H1 (cell line): ENCODE data around the gene NDUFAB1. TPM values are rescaled to one million over a fixed set of nuclear protein-coding genes. Genes with fewer than 3 reads are reported as not detected.

ENCODE experiments used
- CTCF ChIA-PET: fragments of 300-600 bp; sonication (Branson Sonifier 250); formaldehyde crosslinking; loops from one replicate; lab custom pipeline; 2021; ENCODE audit not compliant: partially characterized antibody; lab: Charles Lee
- POLR2A ChIA-PET: fragments of 300-600 bp; sonication (Branson Sonifier 250); formaldehyde crosslinking; loops from one replicate; lab custom pipeline; 2021; ENCODE audit warnings: inconsistent platforms; ENCODE audit not compliant: partially characterized antibody; lab: Charles Lee
- DNase-seq, 2 experiments: peaks; one replicate each; pipeline versions ENCODE4 v3.0.0 to v3.0.0-alpha.2; 2010 to 2022; ENCODE audit warnings: low spot score in 2 of 2, low read depth in 1 of 2, mixed read lengths in 1 of 2
- FAIRE-seq: peaks from 2 replicates; lab custom pipeline; 2011; peaks lifted over from hg19 to GRCh38; lab: Jason Lieb, UNC
- H2AFZ ChIP-seq: 2 replicates; pipeline ENCODE4 v1.8.1; 2012; ENCODE audit warnings: low read length, inconsistent platforms
- H2AK5ac ChIP-seq: 2 replicates; pipeline ENCODE4 v1.6.1; 2013; ENCODE audit warnings: low read depth, low read length
- H2BK120ac ChIP-seq: replicated peaks from 2 replicates; pipeline ENCODE3; 2013; ENCODE audit warnings: low read depth, low read length, inconsistent platforms
- H2BK12ac ChIP-seq: 2 replicates; pipeline ENCODE4 v1.6.1; 2013; ENCODE audit warnings: low read depth, low read length
- H2BK15ac ChIP-seq: 2 replicates; pipeline ENCODE4 v1.6.1; 2013; ENCODE audit warnings: low read length
- H2BK20ac ChIP-seq: 2 replicates; pipeline ENCODE4 v1.6.1; 2013; ENCODE audit warnings: low read length
- H2BK5ac ChIP-seq: 2 replicates; pipeline ENCODE4 v1.6.1; 2013; ENCODE audit warnings: low read depth, low read length
- H3K14ac ChIP-seq: 2 replicates; pipeline ENCODE4 v1.6.1; 2013; ENCODE audit warnings: inconsistent platforms; ENCODE audit not compliant: insufficient read length
- H3K18ac ChIP-seq: 2 replicates; pipeline ENCODE4 v1.6.1; 2013; ENCODE audit warnings: low read length; ENCODE audit errors: extremely low read depth
- H3K23ac ChIP-seq: 2 replicates; pipeline ENCODE4 v1.6.1; 2013; ENCODE audit warnings: inconsistent platforms; ENCODE audit not compliant: insufficient read length
- H3K23me2 ChIP-seq: 2 replicates; pipeline ENCODE4 v1.6.1; 2013; ENCODE audit warnings: low read depth, low read length
- H3K27ac ChIP-seq: 2 replicates; pipeline ENCODE4 v1.6.1; 2011; ENCODE audit warnings: low read depth, low read length, inconsistent platforms
- H3K27me3 ChIP-seq, 4 experiments: replicated peaks in 1 of 4; 1 replicate in 1 of 4; 2 replicates in 3 of 4; pipeline versions ENCODE4 v1.6.1 to v1.8.1; 2011 to 2013; ENCODE audit warnings: low read length in 3 of 4, mild to moderate bottlenecking in 3 of 4, inconsistent platforms in 2 of 4, mixed read lengths in 2 of 4, moderate library complexity in 1 of 4; ENCODE audit not compliant: control insufficient read depth in 3 of 4, insufficient read depth in 3 of 4; ENCODE audit errors: extremely low read depth in 1 of 4
- H3K36me3 ChIP-seq, 4 experiments: 2 replicates each; pipeline versions ENCODE4 v1.6.1 to v1.8.1; 2011 to 2013; ENCODE audit warnings: mild to moderate bottlenecking in 4 of 4, low read length in 3 of 4, moderate library complexity in 2 of 4, control low read depth in 1 of 4, inconsistent platforms in 1 of 4; ENCODE audit not compliant: insufficient read depth in 4 of 4, control insufficient read depth in 2 of 4
- H3K4ac ChIP-seq: replicated peaks from 2 replicates; pipeline ENCODE3; 2013; ENCODE audit warnings: low read length, low read depth, mixed read lengths, inconsistent platforms; ENCODE audit not compliant: insufficient read length
- H3K4me1 ChIP-seq, 4 experiments: replicated peaks in 1 of 4; 1 replicate in 1 of 4; 2 replicates in 3 of 4; pipeline versions ENCODE4 v1.6.1 to v1.8.1; 2011 to 2013; ENCODE audit warnings: low read length in 3 of 4, inconsistent platforms in 2 of 4, mixed read lengths in 1 of 4; ENCODE audit not compliant: insufficient read depth in 4 of 4, control insufficient read depth in 3 of 4
- H3K4me2 ChIP-seq, 2 experiments: 2 replicates each; pipeline versions ENCODE4 v1.6.1 to v1.8.1; 2011 to 2013; ENCODE audit warnings: low read depth in 2 of 2, low read length in 2 of 2, control low read depth in 1 of 2, inconsistent platforms in 1 of 2, mild to moderate bottlenecking in 1 of 2; ENCODE audit not compliant: insufficient read depth in 1 of 2
- H3K4me3 ChIP-seq, 4 experiments: fragments of 200-600, 300-600 bp in 1 of 4; sonication (generic), shearing (Covaris generic), sonication (Bioruptor Twin) in 1 of 4; 2 replicates each; pipeline versions ENCODE4 v1.5.1 to v1.8.1; 2011 to 2016; ENCODE audit warnings: low read length in 4 of 4, low read depth in 3 of 4, control low read depth in 2 of 4, inconsistent platforms in 2 of 4, mild to moderate bottlenecking in 2 of 4, mixed read lengths in 1 of 4, moderate library complexity in 1 of 4; ENCODE audit not compliant: insufficient read depth in 2 of 4; ENCODE audit errors: extremely low read depth in 1 of 4
- H3K56ac ChIP-seq: replicated peaks from 2 replicates; pipeline ENCODE3; 2013; ENCODE audit warnings: low read depth, mild to moderate bottlenecking, mixed read lengths, low read length, inconsistent platforms; ENCODE audit not compliant: insufficient read length
- H3K79me1 ChIP-seq: 2 replicates; pipeline ENCODE4 v1.6.1; 2013; ENCODE audit warnings: low read depth, low read length, control low read depth
- H3K79me2 ChIP-seq, 2 experiments: 2 replicates each; pipeline versions ENCODE4 v1.6.1 to v1.8.1; 2012 to 2013; ENCODE audit warnings: low read length in 2 of 2, mild to moderate bottlenecking in 2 of 2, inconsistent platforms in 1 of 2; ENCODE audit not compliant: insufficient read depth in 2 of 2, control insufficient read depth in 1 of 2
- H3K9ac ChIP-seq, 4 experiments: replicated peaks in 1 of 4; 1 replicate in 1 of 4; 2 replicates in 3 of 4; pipeline versions ENCODE4 v1.6.1 to v1.8.1; 2011 to 2013; ENCODE audit warnings: low read depth in 3 of 4, low read length in 3 of 4, control low read depth in 2 of 4, mild to moderate bottlenecking in 2 of 4, moderate library complexity in 2 of 4, inconsistent platforms in 1 of 4; ENCODE audit errors: extremely low read depth in 1 of 4
- H3K9me3 ChIP-seq, 2 experiments: 2 replicates each; pipeline versions ENCODE4 v1.6.1 to v1.8.1; 2012 to 2013; ENCODE audit warnings: mild to moderate bottlenecking in 2 of 2, moderate library complexity in 2 of 2, control low read depth in 1 of 2, inconsistent platforms in 1 of 2, low read depth in 1 of 2, low read length in 1 of 2, mixed read lengths in 1 of 2; ENCODE audit not compliant: insufficient read depth in 2 of 2
- H4K20me1 ChIP-seq, 2 experiments: replicated peaks in 1 of 2; 2 replicates each; pipeline versions ENCODE3 to v1.8.1; 2011 to 2013; ENCODE audit warnings: inconsistent platforms in 2 of 2, low read length in 2 of 2, mild to moderate bottlenecking in 1 of 2; ENCODE audit not compliant: insufficient read depth in 2 of 2, control insufficient read depth in 1 of 2
- H4K5ac ChIP-seq: 2 replicates; pipeline ENCODE4 v1.6.1; 2013; ENCODE audit warnings: low read length, low read depth, mixed read lengths, inconsistent platforms; ENCODE audit not compliant: insufficient read length
- H4K8ac ChIP-seq: 2 replicates; pipeline ENCODE4 v1.8.0; 2013; ENCODE audit warnings: mild to moderate bottlenecking, moderate library complexity, low read length, inconsistent platforms; ENCODE audit not compliant: insufficient read depth; ENCODE audit errors: extremely low read depth
- H4K91ac ChIP-seq: replicated peaks from 2 replicates; pipeline ENCODE3; 2013; ENCODE audit warnings: low read length, mixed read lengths, inconsistent platforms; ENCODE audit not compliant: insufficient read length
- ATF3 ChIP-seq: IDR thresholded peaks from 2 replicates; pipeline ENCODE4 v1.6.1; 2011; ENCODE audit warnings: low read depth, mild to moderate bottlenecking, low read length; ENCODE audit not compliant: insufficient read depth
- EGR1 ChIP-seq: IDR thresholded peaks from 2 replicates; pipeline ENCODE4 v1.6.1; 2011; ENCODE audit warnings: low read depth, low read length, borderline replicate concordance
- JUND ChIP-seq: IDR thresholded peaks from 2 replicates; pipeline ENCODE4 v1.6.1; 2011; ENCODE audit warnings: mild to moderate bottlenecking, improper control_type of control experiment, low read length
- KDM4A ChIP-seq: IDR thresholded peaks from one replicate; pipeline ENCODE4 v1.7.1; 2012; ENCODE audit warnings: low read depth, mild to moderate bottlenecking, moderate library complexity, low read length, inconsistent platforms; ENCODE audit not compliant: severe bottlenecking
- KDM5A ChIP-seq: fragments of 200-600 bp; IDR thresholded peaks from 2 replicates; pipeline ENCODE4 v1.7.1; 2012; ENCODE audit warnings: mild to moderate bottlenecking, low read length, inconsistent platforms, mixed read lengths
- POLR2A ChIP-seq, 2 experiments: IDR thresholded peaks; 1 replicate in 1 of 2; 2 replicates in 1 of 2; pipeline ENCODE4 v1.6.1; 2011; ENCODE audit warnings: low read depth in 2 of 2, low read length in 2 of 2, mild to moderate bottlenecking in 2 of 2; ENCODE audit errors: control extremely low read depth in 1 of 2
- RXRA ChIP-seq: IDR thresholded peaks from 2 replicates; pipeline ENCODE4 v1.6.1; 2011; ENCODE audit warnings: low read depth, mild to moderate bottlenecking, low read length, moderate library complexity; ENCODE audit not compliant: insufficient read depth
- SRF ChIP-seq: IDR thresholded peaks from 2 replicates; pipeline ENCODE4 v1.6.1; 2011; ENCODE audit warnings: mild to moderate bottlenecking, low read depth, low read length, moderate library complexity
- WGBS, 2 experiments: shearing (Covaris generic) in 1 of 2; methylation state at CpG; one replicate each; pipeline versions ENCODE4 v1.1.6 to v1.1.7; 2013 to 2015; ENCODE audit warnings: low lambda C conversion rate in 2 of 2, mixed read lengths in 2 of 2, inconsistent platforms in 1 of 2, low coverage in 1 of 2, missing lambda C conversion rate in 1 of 2; ENCODE audit not compliant: insufficient replicate concordance in 2 of 2, insufficient coverage in 1 of 2, insufficient read length in 1 of 2; ENCODE audit errors: extremely low coverage in 1 of 2, missing lambda C conversion rate in 1 of 2; 5-methylcytosine and 5-hydroxymethylcytosine counted together
- polyA plus RNA-seq, 7 experiments: library from polyadenylated mRNA; depleted of rRNA in 3 of 7; stranded (reverse) in 5 of 7; unstranded in 2 of 7; fragments of >200 nt in 5 of 7; fragments of 200-250 nt in 2 of 7; gene quantifications; 1 replicate in 5 of 7; 2 replicates in 1 of 7; 4 replicates in 1 of 7; pipeline versions ENCODE4 v1.2.1 to v1.2.3, GENCODE V29; 2011 to 2013; ENCODE audit warnings: missing spikeins in 2 of 7, mixed read lengths in 2 of 7
- total RNA-seq: library from RNA; stranded (reverse); fragmentation: NEBNext Ultra II Directional; extraction: Animal tissue kit (Norgen Biotek cat#: 25700); gene quantifications from 2 replicates; pipeline ENCODE4 v1.2.1, GENCODE V29; 2021
- TF ChIP-seq, protein P1 (sequence below): IDR thresholded peaks from 2 replicates; pipeline ENCODE4 v1.6.1; 2011; ENCODE audit warnings: low read length, improper control_type of control experiment

Gene NDUFAB1
- total and polyA plus RNA-seq, 2 of the 8 experiments (the other 6 are each of a cell fraction or from before 2014, with no cell fraction given) = 135 to 294 TPM

DNA sequence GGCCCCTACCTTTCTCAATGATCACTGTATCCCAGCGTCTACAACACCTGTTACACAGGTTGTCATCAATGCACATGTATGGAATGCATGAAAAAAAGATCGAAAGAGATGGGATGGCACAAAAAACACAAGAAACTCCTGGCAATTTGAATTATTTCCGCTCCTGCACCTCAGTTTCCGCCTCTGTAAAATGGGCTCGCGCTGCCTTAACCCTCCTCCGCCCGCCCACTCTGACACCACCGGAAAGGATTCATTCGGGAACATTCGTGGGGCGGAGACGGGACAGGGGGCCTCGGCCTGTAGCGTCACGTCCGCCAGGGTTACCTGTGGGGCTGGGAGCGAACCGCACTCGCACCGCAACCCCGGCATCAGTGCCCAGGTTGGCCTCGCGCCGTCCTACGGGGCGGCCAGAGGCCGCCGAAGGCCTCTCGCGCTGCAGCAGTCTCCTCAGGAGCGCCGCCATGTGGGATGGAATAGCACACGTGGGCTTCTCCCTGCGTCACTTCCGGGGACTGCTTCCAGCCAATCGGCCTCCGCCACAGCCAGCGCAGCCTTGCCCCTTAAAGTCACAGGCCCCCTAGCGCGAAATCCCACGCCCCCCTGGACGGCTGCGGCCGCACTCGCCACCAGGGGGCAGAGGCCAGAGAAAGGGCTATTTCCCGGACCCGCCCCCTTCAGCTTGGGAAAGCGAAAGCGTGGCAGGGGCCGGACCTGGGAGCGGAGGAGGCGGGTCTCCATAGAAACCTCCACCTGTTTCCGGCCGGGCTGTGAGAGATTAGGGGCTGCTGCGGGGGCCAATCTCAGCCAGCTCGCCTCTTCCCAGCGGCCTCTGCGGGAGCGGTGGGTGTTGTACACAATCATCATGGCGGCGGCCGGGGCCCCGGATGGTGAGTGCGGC lies 39.0 kb downstream of the NDUFAB1 start, which contains the start of the genes EARS2 and UBFD1:
Gene EARS2, minus strand, starts transcription at position 470 of the 898 bp plus-strand sequence. Its CDS starts 7 bp downstream, at position 463.
Gene UBFD1, plus strand, starts transcription at position 847 of the 898 bp plus-strand sequence. Its CDS starts 16 bp downstream, at position 863.
- no peak within 1 kb of the TSS for H2BK15ac ChIP-seq
- H3K18ac ChIP-seq = peak within 1 kb of the TSS; percentile 66
- H2AK5ac ChIP-seq = no peak within 1 kb of the TSS
- H3K9ac ChIP-seq = peak within 1 kb of the TSS; percentile 74 to 100 (median 93)
- H4K5ac ChIP-seq = peak within 1 kb of the TSS; percentile 30
- H3K4me1 ChIP-seq = no peaks in the 10 kb centered on the region; a peak in 1 of 7 replicates
- no peak within 1 kb of the TSS for H3K14ac ChIP-seq
- no peaks in the 10 kb centered on the region for H3K9me3 ChIP-seq
- H4K91ac ChIP-seq = no peak within 1 kb of the TSS
- ChIA-PET POLR2A (interaction anchor here (0.6 to 4.1 kb wide), 21 partner anchors 8 to 355 kb away, joined by 3 to 38 read pairs (median 4); partner anchors contain the start of genes COG7, DCTN5, NDUFAB1 and PALB2), CTCF (interaction anchor here (0.9 to 4.1 kb wide), 5 partner anchors 17 to 121 kb away, joined by 3 to 17 read pairs (median 3); partner anchors contain the start of gene NDUFAB1)
- no peak within 1 kb of the TSS for H3K23ac ChIP-seq
- H2BK5ac ChIP-seq = peak within 1 kb of the TSS; percentile 62; the same call in 1 of the 2 replicates
- peak within 1 kb of the TSS; percentile 61 to 90 for H3K4me2 ChIP-seq
- H3K23me2 ChIP-seq = no peaks in the 10 kb centered on the region
- H3K4ac ChIP-seq = no peak within 1 kb of the TSS
- no peak within 1 kb of the TSS for H2BK120ac ChIP-seq
- H3K27me3 ChIP-seq = no peaks in the 10 kb centered on the region
- no peak within 1 kb of the TSS for H2BK20ac ChIP-seq
- peaks cover 11 to 37% (median 32%) of the 10 kb centered on the region in 4 experiments for H3K36me3 ChIP-seq
- peak; percentile 96 to 100 for DNase-seq
- peaks cover 0 to 62% of the 10 kb centered on the region in 2 experiments for H3K79me2 ChIP-seq
- no peak within 1 kb of the TSS for H2AFZ ChIP-seq
- H4K20me1 ChIP-seq = peaks cover 3 to 4% of the 10 kb centered on the region in 2 experiments
- H2BK12ac ChIP-seq = no peak within 1 kb of the TSS
- peak within 1 kb of the TSS; percentile 66 for H3K56ac ChIP-seq
- 5% methylated on average over 54 of the region's 65 CpGs; no CpG with 5 or more reads in 1 of the 2 experiments for WGBS, 2 experiments
- H4K8ac ChIP-seq = peak within 1 kb of the TSS; percentile 83; the same call in 1 of the 2 replicates
- peak within 1 kb of the TSS; percentile 93 for H3K27ac ChIP-seq
- H3K79me1 ChIP-seq = no peaks in the 10 kb centered on the region; the same call in 1 of the 2 replicates
- FAIRE-seq = no peak
- H3K4me3 ChIP-seq = peak within 1 kb of the TSS; percentile 44 to 90 (median 82)
- no peak for TF ChIP-seq KDM4A
- peak; percentile 71 for TF ChIP-seq EGR1
- no peak for TF ChIP-seq SRF
- peak; percentile 95 for TF ChIP-seq RXRA
- TF ChIP-seq JUND = peak; percentile 22; the same call in 1 of the 2 replicates
- TF ChIP-seq POLR2A (IDR thresholded peaks at IDR 0.05; ENCODE audit: control extremely low read depth in 1 of 2, low read depth in 2 of 2, low read length in 2 of 2) = peak; percentile 70 to 89
- TF ChIP-seq KDM5A = peak; percentile 67; the same call in 1 of the 2 replicates
- TF ChIP-seq, protein P1, sequence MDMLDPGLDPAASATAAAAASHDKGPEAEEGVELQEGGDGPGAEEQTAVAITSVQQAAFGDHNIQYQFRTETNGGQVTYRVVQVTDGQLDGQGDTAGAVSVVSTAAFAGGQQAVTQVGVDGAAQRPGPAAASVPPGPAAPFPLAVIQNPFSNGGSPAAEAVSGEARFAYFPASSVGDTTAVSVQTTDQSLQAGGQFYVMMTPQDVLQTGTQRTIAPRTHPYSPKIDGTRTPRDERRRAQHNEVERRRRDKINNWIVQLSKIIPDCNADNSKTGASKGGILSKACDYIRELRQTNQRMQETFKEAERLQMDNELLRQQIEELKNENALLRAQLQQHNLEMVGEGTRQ = peak; percentile 85
- no peak for TF ChIP-seq ATF3
